Measurements from ENCODE around the gene TOM1L2.

The TOM1L2 gene

DNA sequence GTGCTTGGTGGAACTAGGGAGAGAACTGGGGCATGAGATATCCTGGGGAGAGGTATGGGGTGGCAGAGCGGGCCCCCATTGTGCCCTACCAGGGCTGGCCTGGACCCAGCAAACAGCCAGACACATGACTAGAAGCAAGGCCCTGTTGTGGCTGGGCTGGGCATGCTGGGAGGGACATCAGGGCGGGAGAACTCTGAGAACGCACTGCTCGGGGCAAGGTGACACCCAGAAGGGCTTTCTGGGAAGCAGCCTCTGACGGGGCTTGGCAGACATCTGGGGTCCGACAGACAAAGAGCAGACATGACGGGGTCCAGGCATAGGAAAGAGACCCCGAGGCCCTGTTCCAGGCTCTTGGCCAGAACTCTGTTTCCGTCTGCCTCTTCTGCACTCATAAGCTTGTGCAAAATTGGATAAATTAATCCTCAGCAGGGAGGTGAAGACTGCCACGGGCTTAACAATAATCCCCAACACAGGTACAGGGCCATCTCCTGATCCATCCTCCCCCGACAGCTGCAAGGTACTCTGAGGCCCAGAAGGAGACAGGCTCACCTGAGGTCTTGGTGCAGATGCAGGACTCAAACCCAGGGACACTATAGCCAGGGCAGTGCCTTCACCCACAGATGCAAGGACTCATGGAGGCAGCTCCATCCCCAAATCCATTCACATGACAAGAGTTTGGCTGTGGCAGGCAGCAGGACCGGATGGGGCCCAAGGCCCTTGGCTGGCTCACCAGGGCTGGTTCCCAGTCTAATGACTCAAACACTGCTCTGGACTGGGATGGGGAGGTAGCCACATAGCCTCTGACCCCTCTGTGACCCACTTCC, 140.8 kb downstream of the TOM1L2 start:
- no peak for DNase-seq

DNA sequence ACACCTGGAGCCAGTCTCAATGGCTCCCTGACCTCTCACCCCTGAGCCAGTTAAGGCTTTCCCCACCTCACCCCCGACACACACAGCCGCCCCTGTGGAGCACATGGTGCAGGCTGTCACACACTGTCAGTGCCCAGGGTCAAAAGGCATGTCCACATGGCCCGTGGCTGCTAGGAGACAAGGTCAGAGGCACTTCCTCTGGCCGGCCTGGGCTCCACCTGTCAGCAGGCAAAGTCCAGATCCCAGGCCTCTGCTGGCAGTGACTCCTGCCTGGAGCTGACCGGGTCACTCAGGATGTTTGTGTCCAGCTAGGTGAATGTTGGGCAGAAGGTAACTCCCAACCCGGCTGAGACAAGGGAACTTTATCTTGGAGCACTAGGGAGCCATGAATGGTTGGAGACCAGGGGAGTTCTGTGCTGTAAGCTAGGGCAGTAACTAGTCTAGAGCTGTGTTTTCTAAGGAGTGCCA, 141.4 kb downstream of the TOM1L2 start:
- no peak for DNase-seq

DNA sequence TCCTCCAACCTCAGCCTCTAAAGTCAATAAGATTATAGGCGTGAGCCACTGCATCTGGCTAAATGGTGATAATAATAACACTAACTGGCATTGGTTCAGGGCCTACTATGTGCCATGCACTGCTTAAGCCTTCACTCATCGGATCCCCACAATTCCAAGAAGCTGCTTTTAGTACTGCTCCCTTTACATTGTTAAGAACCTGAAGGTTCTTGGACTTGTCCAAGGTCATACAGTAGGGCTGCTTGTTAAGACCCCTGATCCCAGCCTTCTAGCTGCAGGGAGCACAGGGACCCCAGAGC, 142.0 kb downstream of the TOM1L2 start:
- no peak for DNase-seq

DNA sequence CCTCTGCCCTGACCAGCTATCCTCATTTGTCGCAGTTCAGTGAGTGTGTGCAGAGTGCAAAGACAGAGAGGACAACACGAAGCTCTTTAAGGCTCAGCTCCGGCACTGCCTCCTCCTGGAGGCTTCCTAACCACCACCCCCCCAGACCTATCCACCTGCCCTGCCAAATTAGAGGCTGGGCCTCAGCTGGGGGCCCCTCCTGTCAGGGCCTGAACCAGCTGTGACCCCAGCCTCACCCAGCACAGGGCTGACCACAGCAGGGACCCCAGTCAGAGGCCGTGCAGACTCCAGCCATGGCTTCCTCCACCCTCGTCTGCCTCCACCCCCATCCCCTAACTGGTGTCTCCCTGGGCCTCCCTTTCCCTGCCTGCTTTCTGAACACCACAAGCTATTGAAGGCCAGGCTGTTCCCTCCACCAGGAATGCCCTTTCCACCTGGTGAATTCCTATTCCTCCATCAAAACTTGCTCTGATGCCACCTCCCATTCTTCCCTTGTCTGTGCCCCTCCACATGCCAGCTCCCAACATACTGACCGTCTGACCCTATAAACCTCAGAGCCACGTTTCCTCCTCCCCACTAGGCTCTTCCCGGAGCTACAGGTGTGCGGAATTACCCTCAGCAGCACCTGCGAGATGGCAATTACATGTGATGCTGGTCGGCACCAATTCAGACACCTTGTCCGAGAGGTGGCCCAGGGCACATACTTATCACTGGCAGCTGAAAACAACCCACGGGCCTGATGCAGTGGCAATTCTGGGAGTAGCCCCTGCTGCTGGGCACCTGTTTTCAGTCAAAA, 144.2 kb downstream of the TOM1L2 start:
- no peak for DNase-seq

DNA sequence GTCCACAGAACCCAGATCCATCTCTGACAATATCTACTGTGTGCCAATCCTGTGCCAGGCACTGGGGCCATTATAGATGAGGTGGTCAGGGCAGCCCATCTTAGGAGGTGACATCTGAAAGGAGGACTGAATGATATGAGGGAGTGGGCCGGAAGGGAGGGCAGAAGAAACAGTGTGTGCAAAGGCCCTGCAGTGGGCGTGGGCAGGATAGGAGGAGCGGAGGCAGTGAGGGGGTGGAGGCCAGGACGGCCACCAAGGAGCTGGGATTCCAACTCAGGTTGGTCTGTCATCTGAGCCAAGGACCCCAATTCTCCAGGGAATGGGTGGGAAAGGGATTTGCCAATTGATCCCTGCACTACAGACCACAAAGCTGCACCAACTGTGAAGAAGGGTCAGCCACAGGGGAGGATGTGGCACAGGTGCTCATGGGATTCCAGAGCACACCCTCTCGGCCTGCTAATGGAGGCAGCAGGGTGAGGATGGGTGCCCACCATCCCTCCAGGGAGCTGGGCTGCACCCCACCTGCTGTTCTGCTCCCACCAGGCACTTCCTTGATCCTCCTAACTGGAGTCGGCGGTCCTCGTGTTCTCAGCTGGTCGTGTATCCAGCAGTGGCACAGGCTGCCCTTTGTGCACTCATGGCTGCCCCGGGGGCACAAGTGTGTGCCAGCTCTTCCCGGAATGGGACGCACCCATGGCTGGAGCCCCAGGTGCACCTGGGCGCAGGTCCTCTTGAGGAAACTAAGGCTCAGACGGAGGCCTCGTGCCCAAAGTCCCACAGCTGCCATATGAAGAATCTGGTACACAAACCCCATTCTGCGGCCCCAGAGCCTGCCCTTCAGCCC, 145.0 kb downstream of the TOM1L2 start:
- DNase-seq, result no peak

DNA sequence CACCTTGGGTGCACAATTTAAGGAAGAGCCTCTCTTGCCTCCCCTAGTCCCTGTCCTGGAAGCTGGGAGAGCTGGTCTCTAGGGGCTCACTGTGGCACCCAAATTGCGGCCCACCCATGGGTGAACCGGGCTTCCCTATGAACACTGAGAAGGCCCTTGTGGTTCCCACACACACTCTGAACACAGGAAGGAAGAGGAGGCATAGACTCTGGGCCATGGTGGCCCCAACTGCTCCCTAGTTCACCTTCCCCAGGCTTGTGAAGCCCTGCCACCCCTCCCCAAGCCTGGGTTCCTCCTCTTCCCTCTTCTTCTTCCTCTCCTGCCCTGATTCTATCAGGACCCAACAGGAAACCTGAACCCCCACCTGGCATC, 145.9 kb downstream of the TOM1L2 start:
- no peak for DNase-seq

DNA sequence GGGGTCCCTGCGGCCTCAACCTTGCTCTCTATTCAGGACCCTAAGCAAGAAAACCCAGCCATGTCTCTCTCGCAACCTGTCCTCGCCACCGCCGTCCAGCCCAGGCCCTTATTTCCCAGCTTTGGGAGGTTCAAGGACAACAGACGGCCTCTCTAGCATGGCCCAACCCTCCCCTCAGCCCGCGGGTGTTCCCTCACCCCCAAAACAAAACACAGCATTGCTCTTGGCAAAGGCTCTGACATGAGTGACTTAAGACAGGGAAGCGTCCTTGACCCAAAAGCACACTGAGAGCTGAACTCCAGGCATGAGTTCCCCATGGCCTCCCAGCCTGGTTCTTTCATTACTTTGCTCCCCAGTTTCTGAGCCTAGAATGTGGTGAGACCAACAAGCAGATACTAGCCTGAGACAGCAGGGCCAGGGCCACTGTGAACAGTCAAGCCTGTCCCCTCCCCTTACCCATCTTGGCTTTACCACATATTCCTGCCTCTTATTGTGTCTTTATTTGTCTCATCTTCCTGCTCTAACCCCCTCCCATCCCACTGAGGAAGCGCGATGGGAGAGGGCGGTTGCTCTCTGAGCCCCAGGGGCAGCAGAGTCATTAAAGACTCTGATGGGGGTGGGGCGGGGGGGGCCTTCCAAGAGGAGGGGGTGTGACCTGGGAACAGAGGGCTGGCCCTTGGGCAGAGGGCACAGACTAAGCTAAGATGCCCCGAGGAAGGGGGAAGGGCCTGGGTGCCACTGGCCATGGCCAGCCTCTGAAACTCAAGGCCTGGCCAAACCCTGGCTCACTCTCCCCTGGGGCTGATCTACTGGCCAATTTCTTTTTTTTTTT, 147.2 kb downstream of the TOM1L2 start:
- DNase-seq, result no peak

DNA sequence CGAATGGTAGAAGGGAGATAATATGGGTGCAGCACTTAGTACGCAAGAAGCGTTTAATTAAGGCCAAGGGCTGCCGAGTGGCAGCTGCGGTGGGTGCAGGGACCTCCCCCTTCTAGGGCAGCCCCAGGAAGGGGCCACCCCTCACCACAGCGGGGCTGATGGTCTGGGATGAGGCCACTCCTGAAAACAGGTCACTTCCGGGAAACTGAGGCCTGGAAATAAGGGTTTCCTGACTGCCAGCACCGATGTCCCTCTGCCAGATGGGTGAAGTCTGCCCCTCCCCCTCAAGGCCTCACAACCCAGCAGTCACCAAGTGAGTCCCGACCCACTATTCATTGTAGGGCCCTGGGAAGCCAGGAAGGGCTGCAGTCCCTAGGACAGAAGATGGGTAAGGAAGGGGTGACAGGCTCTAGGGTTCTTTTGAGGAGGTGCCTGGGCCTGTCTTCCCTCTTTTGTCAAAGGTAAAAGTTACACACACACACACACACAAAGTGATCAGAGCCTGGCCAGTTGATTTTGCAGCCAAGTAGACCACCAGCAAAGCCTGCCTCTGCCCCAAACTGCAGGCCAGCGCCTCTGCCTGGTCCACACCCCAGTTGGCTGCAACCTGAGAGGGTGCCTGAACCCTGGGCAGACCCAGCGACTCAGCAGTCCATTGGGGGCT, 147.9 kb downstream of the TOM1L2 start:
- DNase-seq, result peak; percentile 51

DNA sequence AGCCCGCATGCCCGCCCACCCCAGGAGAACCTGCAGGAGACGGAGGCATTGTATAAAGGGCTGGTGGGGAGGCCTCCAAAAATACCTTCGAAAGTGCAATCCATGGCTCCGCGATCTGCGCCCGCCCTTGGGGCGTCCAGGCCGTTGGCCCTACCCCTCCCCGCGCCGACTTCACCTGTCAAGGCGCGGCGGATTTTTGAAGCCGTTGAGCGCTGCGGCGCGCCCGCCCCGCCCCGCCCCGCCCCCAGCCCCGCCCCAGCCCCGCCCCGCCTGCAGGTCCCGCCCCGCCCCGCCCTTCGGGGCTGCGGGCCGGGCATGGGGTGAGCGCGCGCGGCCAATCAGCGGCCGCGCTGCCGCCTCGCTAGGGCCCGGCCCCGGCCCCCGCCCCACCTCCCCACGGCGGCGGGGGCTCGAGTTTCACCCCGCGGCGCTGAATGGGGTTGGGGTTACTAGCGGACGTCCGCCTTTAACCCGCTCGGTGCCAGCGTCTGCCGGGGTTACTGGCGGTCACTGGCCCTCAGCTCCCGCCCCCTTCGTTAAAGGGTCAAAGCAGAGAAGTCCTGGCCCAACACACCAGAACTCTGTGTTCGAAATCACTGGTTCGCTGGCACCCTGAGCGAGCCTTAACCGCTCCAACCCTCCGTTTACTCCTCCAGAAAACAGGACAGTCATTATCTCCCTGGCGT, 148.6 kb downstream of the TOM1L2 start:
- peak; percentile 87 for DNase-seq

DNA sequence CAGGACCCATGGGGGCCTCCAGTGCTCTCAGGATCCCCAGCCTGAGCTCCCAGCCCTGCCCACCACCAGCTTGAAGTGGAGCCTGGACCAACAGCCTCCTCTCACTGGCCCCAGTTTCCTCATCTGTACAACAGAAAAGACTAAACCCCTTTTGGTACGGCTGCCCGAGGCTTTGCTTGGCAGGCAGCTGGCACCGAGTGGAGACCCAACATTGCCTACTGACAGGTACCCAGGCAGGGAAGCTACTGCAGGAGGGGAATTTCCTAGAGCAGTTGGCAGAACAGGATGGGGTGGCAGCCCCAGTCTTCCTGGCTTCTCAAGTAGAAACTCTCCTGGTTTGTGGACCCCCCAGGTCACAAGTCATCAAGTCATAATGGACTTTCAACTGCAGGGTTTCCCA, 149.6 kb downstream of the TOM1L2 start:
- no peak for DNase-seq

DNA sequence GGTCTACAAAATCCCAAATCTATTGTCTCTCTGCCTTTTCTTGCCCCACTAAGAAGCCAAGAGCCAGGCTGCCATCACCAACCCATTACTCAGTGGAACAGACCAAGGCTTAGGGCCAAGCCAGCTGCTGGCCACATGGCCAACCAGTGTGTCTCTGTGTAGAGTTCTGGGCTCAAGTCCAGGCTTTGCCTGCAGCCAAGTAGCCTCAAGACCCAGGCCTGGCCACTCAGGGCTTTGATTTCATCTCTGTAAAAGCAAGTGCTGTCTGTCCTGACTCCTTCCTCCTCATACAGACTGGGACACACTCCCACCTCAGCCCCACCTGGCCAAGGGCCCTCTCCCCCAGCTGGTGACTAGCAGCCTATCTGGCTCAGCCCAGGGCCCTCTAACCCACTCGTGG, 150.0 kb downstream of the TOM1L2 start:
- no peak for DNase-seq

DNA sequence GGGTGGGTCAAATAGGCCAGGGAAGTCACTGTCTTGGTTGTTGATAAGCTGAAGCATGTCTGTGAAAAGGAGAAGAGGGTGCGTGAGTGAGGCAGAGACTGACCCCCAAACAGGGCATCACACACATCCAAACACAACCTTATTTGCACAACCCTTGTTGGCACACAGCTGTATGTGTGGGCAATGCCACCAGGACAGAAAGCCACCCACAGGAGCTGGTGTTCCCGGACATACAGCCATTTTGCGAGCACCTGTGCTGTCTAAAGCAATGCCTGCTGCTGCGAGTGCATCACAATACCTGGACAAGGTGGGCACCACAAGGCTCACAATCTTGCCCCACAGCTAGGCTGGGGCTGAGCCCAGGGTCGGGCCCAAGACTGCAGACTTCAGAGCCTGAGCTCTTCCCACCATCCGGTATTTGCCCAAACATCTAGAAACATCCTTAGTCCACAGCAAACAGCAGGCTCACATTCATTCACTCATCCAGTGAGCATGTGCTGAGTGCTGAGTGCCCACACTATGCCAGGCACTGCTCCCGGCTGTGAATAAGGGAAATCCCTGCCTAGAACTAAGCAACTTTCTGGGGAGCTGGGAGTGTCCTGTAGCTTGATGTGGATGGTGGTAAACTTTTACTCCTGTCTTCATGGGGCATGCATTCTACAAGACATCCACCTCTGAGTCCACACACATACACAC, 151.6 kb downstream of the TOM1L2 start:
- no peak for DNase-seq

DNA sequence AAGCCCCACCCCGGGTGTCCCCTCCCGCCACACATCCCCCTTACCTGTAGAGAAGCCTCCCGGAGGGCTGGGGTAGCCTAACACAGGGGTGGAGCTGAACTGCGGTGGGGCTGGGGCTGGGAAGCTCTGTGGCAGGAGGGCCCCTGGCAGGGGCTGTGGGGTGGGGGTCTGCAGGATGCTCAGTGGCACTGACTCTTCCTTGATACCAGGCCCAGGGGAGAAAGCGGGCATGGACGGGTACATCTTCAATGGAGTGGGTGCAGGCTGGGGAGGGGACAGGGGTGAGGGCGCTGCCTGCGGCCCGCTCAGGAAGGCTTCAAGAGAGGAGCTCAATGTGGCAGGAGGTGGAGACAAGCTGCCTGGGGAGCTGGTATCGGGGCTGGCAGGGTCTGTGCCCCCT, 152.2 kb downstream of the TOM1L2 start:
- DNase-seq, result no peak

DNA sequence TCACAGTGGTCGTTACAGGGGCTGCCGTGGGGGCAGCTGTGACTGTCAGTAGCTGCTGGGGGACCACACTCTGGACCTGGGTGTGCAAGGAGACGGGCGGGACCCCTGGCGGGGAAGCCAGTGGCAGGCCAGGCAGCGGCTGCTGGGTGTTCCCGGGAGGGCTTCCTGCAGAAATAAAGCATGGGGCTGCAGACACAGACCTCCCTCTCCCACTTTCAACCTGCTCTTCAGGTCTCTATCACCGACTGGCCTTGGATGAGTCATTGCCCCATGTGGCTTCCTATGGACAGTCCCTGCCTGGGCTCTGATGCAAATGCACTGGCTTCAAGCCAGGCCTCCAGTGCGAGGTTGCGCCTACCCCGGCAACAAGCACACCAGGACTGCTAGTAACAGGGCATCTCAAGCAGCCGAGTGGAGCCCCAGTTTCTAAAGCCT, 152.6 kb downstream of the TOM1L2 start:
- DNase-seq, result no peak

DNA sequence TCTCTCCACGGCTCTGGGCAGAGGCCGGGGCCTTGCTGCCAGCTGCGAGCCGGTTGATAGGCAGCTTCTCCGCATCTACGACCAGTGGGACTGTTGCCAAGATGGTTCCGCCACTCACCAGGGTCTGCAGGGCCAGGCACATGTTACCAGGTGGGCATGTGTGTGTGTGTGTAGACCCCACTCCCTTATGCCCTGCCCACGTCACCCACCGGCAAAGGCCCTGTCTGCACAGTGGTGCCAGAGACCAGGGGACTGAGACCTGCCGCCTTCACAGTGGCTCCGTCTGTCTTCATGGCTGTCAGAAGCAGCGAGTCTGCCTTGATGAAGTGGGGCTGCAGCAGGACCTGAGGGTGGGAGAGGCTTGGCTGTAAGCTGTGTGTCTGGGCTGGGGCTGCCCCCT, 153.1 kb downstream of the TOM1L2 start:
- no peak for DNase-seq

DNA sequence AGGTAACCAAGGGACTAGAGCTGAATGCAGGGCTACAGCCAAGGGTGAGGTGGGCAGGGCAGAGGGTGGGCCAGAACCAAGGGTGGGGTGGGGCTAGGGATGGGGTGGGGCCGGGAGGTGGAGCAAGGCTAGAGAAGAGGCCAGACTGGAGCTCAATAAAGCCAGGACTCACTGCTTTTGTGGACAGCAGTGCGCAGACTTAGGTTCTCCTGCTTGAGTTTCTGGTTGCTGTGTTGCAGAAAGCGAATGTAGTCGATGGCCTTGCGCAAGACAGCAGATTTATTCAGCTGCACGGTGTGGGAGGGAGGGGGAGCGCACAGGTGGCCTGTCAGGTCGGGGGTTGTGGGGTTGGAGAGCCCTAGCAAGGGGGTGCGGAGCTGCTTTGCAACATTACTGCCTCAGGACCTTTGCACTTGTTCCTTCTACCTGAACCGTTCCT, 154.1 kb downstream of the TOM1L2 start:
- DNase-seq, result no peak

DNA sequence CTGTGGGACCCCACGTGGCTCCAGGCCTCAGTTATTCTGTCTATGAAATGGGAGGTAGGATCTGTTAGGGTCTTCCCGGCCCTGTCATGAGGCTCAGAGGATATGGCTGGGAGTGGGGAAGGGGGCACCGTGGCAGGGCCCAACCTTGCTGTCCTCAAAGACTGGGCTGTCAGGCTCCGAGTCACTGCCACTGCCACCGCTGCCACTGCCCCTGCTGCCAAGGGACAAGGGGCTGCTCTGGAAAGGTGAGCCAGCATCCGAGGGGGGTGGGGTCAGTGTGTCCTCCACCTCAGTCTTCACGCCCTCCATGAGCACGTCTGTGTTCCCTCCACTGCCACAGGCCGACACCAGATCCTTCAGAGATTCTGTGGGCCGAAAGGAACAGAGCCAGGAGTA, 154.7 kb downstream of the TOM1L2 start:
- no peak for DNase-seq

DNA sequence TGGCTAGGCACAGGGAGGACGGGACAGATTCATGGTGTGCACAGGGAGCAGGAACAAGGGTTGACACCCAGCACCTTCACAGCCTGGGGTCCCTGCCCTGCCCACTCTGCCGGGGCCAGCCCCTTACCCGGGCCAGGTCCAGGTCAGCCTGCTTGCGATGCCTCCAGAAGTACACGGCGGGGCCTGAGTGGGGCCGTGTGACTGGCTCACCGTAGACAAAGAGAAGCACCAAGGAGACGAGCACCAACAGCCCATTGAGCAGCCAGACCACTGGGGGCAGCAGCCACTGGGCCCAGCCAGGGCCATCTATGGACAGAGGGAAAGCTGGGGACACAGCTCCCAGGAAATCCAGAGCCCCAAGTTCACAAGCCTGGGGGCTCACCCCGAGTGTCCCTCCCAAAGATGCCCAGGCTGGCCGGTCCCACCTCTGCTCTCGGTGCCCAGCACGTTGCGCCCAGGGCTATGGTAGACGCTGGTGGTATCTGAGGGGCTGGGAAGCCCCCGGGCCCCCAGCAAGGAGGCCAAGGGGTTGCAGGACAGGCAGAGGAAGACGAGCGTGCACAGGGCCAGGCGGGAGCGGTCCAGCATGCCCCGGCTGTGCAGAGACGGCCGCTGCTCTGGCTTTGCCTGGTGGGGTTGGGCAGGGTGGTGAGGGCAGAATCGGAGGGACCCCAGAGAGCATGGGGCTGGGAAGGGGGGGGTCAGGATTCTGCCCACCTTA, 155.2 kb downstream of the TOM1L2 start:
- DNase-seq, result no peak

DNA sequence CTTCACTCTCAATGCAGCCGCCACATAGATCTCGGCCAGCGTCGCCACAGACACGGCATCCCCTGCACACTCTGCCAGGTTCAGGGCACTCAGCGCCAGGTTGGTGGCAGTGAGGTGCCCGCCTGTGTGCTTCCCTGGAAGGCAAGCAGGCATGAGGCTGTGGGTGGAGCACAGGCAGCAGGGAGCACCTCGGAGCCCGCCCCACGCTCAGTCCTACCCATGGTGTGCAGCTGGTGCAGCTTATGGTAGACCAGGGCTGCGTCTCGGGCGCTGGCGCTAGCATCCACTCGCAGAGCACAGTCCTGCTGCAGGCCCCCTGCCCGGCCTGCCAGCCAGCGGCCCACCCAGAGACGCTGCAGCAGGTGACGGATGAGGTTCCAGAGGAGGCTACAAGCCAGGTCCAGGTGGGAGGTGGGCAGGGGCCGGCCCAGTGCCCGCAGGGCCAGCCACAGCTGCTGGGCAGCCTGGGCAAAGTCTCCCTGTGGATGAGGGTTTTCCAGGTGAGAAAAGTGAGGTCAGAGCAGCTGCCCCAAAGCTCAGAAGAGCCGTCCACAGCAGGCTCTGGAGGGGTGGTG, 155.9 kb downstream of the TOM1L2 start:
- DNase-seq, result no peak
